Measurements from ENCODE around the gene SMARCD1.
A peak's percentile ranks its signal among the peaks of the same experiment; 100 is the strongest.

SMARCD1 gene

DNA sequence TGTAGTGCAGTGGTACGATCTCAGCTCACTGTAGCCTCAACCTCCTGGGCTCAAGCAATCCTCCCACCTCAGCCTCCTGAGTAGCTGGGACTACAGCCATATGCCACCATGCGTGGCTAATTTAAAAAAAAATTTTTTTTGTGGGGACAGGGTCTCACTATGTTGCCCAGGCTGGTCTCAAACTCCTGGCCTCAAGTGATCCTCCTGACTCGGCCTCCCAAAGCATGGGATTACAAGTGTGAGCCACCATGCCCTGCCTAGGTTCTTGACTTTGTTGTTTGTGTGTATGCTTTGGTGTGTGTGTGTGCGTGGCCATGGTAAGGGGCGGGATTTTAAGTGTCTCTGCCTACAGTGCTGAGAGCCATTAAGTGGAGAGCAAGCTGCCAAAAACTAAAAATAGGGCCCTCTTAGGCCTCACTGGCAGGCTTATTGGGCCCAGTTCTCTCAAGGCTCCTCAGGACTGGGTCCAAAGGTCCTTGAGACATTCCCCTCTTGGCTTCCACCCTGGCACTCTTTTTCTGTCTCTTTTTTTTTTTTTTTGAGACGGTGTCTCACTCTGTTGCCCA, 32.0 kb downstream of the SMARCD1 start:
- Histone ChIP-seq H3K36me3 (ENCODE audit: insufficient read depth, low read length) (peaks cover 16% of the 10 kb centered on the region; the same call in 1 of the 2 replicates), H3K4me3 (ENCODE audit: low read length, poor library complexity, severe bottlenecking) (no peak overlapping the region), H4K20me1 (ENCODE audit: insufficient read depth, low read length, poor library complexity, severe bottlenecking) (peaks cover 14% of the 10 kb centered on the region), H3K4me2 (ENCODE audit: low read depth, low read length, poor library complexity, severe bottlenecking) (peak overlapping the region; percentile 66), H3K9ac (ENCODE audit: low read depth, low read length, poor library complexity, severe bottlenecking) (no peak overlapping the region), H2AFZ (ENCODE audit: low read length) (no peak overlapping the region), H3F3A (ENCODE audit: low read depth) (no peaks in the 10 kb centered on the region), H3K4me1 (ENCODE audit: insufficient read depth, low read length, poor library complexity, severe bottlenecking) (peaks cover 19% of the 10 kb centered on the region), H3K79me2 (ENCODE audit: insufficient read depth, low read length) (peaks cover 68% of the 10 kb centered on the region), H3K27me3 (ENCODE audit: insufficient read depth, low read length, poor library complexity, severe bottlenecking) (no peaks in the 10 kb centered on the region), H3K9me3 (ENCODE audit: insufficient read depth, low read depth, low read length) (no peaks in the 10 kb centered on the region), H3K9me2 (replicated peaks; ENCODE audit: low read depth, low read length) (no peaks in the 10 kb centered on the region)
- TF ChIP-seq CTCF (conservative IDR thresholded peaks at IDR 0.05; ENCODE audit: low read length): no peak
- no peak for TF ChIP-seq EZH2phosphoT487 (IDR thresholded peaks at IDR 0.05; ENCODE audit: borderline replicate concordance)

GRCh38 chr12:50119387-50119786, 34.2 kb downstream of the SMARCD1 start:
- Histone ChIP-seq H4K20me1 (ENCODE audit: insufficient read depth, low read length, poor library complexity, severe bottlenecking) (peaks cover 6% of the 10 kb centered on the region), H3K9me3 (ENCODE audit: insufficient read depth, low read depth, low read length) (no peaks in the 10 kb centered on the region), H3K4me3 (ENCODE audit: low read length, poor library complexity, severe bottlenecking) (no peak overlapping the region), H3K4me1 (ENCODE audit: insufficient read depth, low read length, poor library complexity, severe bottlenecking) (peaks cover 16% of the 10 kb centered on the region), H3K4me2 (ENCODE audit: low read depth, low read length, poor library complexity, severe bottlenecking) (no peak overlapping the region), H3K9ac (ENCODE audit: low read depth, low read length, poor library complexity, severe bottlenecking) (no peak overlapping the region), H3K36me3 (ENCODE audit: insufficient read depth, low read length) (peaks cover 19% of the 10 kb centered on the region; the same call in 1 of the 2 replicates), H3K27me3 (ENCODE audit: insufficient read depth, low read length, poor library complexity, severe bottlenecking) (no peaks in the 10 kb centered on the region), H3K9me2 (replicated peaks; ENCODE audit: low read depth, low read length) (no peaks in the 10 kb centered on the region), H3F3A (ENCODE audit: low read depth) (no peaks in the 10 kb centered on the region), H3K79me2 (ENCODE audit: insufficient read depth, low read length) (peaks cover 54% of the 10 kb centered on the region), H2AFZ (ENCODE audit: low read length) (no peak overlapping the region)
- TF ChIP-seq EZH2phosphoT487 (IDR thresholded peaks at IDR 0.05; ENCODE audit: borderline replicate concordance) (no peak), CTCF (conservative IDR thresholded peaks at IDR 0.05; ENCODE audit: low read length) (no peak)

DNA sequence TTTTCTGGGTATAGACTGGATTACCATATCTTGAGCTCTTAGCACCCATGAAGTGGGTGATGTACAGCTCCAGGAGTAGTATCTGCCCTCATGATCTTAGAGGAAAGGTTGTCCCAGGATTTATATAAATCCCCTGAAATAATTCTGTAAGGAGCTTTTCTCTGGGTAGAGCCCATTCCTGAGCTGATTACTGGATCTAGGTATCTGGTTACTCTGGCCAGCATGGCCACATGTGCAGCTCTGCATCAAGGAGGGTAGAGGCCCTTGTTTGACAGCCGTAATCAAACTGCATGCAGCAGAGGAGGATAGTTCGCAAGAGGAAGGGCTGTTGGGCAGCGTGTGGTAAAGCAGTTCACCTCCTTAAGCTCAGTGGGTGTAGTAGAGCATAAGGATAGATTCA, 35.4 kb downstream of the SMARCD1 start:
- no peaks in the 10 kb centered on the region for H3K9me3 ChIP-seq (ENCODE audit: insufficient read depth, low read depth, low read length)
- H3F3A ChIP-seq (ENCODE audit: low read depth): peaks cover 3% of the 10 kb centered on the region; the same call in 1 of the 2 replicates
- H3K27me3 ChIP-seq (ENCODE audit: insufficient read depth, low read length, poor library complexity, severe bottlenecking): no peaks in the 10 kb centered on the region
- H3K9me2 ChIP-seq (replicated peaks; ENCODE audit: low read depth, low read length): no peaks in the 10 kb centered on the region
- no peak overlapping the region for H2AFZ ChIP-seq (ENCODE audit: low read length)
- peaks cover 19% of the 10 kb centered on the region; the same call in 1 of the 2 replicates for H3K36me3 ChIP-seq (ENCODE audit: insufficient read depth, low read length)
- peaks cover 26% of the 10 kb centered on the region for H3K4me1 ChIP-seq (ENCODE audit: insufficient read depth, low read length, poor library complexity, severe bottlenecking)
- peaks cover 44% of the 10 kb centered on the region for H3K79me2 ChIP-seq (ENCODE audit: insufficient read depth, low read length)
- H4K20me1 ChIP-seq (ENCODE audit: insufficient read depth, low read length, poor library complexity, severe bottlenecking): peaks cover 6% of the 10 kb centered on the region
- H3K4me2 ChIP-seq (ENCODE audit: low read depth, low read length, poor library complexity, severe bottlenecking): no peak overlapping the region
- no peak overlapping the region for H3K4me3 ChIP-seq (ENCODE audit: low read length, poor library complexity, severe bottlenecking)
- no peak overlapping the region for H3K9ac ChIP-seq (ENCODE audit: low read depth, low read length, poor library complexity, severe bottlenecking)
- no peak for TF ChIP-seq EZH2phosphoT487 (IDR thresholded peaks at IDR 0.05; ENCODE audit: borderline replicate concordance)
- TF ChIP-seq CTCF (conservative IDR thresholded peaks at IDR 0.05; ENCODE audit: low read length): no peak
